ENCODE data around the gene RNF113B. TPM values are rescaled to one million over a fixed set of nuclear protein-coding genes. Genes with fewer than 3 reads are reported as not detected.

Gene RNF113B
- total and polyA plus RNA-seq, 2 of the 4 experiments (the other 2 are of a cell fraction) = not detected

GRCh38 chr13:98181111-98181815, 4.2 kb upstream of the RNF113B start:
- Histone ChIP-seq H3K4me1 (ENCODE audit: control insufficient read depth, insufficient read depth, low read length) (peaks cover 12% of the 10 kb centered on the region), H3K27ac (ENCODE audit: insufficient read depth, low read length) (0 out of 2 replicates have a peak overlapping the region, but pooled peaks have one; percentile 29), H2BK20ac (ENCODE audit: low read depth, low read length) (no peak overlapping the region), H2AFZ (replicated peaks; ENCODE audit: low read length, poor library complexity) (no peak overlapping the region), H3K9me1 (ENCODE audit: insufficient read depth, low read length) (peaks cover 14% of the 10 kb centered on the region), H2BK5ac (ENCODE audit: low read depth, low read length, poor library complexity, severe bottlenecking) (peak overlapping the region; percentile 22), H3K36me3 (ENCODE audit: control insufficient read depth, insufficient read depth, low read length) (peaks cover 13% of the 10 kb centered on the region), H3K4ac (ENCODE audit: low read depth, low read length) (peak overlapping the region; percentile 3; the same call in 1 of the 2 replicates), H2AK5ac (ENCODE audit: low read depth, low read length) (peak overlapping the region; percentile 88), H4K8ac (ENCODE audit: low read depth in 2 of 2, low read length in 2 of 2) (peak overlapping the region; percentile 1 to 17; a peak in 3 of 4 replicates), H3K18ac (ENCODE audit: low read depth, low read length) (0 out of 2 replicates have a peak overlapping the region, but pooled peaks have one; percentile 28), H4K5ac (ENCODE audit: low read depth, low read length) (no peak overlapping the region), H3K56ac (ENCODE audit: extremely low read depth, insufficient read depth, low read length) (no peak overlapping the region), H4K20me1 (ENCODE audit: insufficient read depth, low read length) (peaks cover 21% of the 10 kb centered on the region; the same call in 1 of the 2 replicates), H2BK120ac (ENCODE audit: low read depth, low read length) (no peak overlapping the region), H3K9me3 (ENCODE audit: control insufficient read depth, insufficient read depth, low read length) (no peaks in the 10 kb centered on the region), H3K4me2 (ENCODE audit: low read depth, low read length) (no peak overlapping the region), H2AK9ac (replicated peaks; ENCODE audit: low read depth, low read length, poor library complexity) (no peak overlapping the region), H3K4me3 (ENCODE audit: insufficient read depth, low read depth, low read length) (no peak overlapping the region), H3K9ac (ENCODE audit: low read depth, low read length) (no peak overlapping the region), H3K27me3 (ENCODE audit: control insufficient read depth, insufficient read depth, low read length) (no peaks in the 10 kb centered on the region), H3K23ac (ENCODE audit: low read depth, low read length) (no peak overlapping the region), H3K79me1 (ENCODE audit: low read depth in 1 of 2, low read length in 2 of 2) (peaks cover 32 to 79% of the 10 kb centered on the region in 2 experiments), H3K14ac (replicated peaks; ENCODE audit: low read depth, low read length) (no peak overlapping the region), H4K91ac (ENCODE audit: insufficient read depth, low read depth, low read length) (peak overlapping the region; percentile 1; the same call in 1 of the 2 replicates), H2BK15ac (ENCODE audit: low read depth, low read length) (no peak overlapping the region)
- dilution Hi-C loops (cut with HindIII; ENCODE audit: low sequenced_read_pairs, unreplicated experiment) = no loop called here
- TF ChIP-seq CHD1 (IDR thresholded peaks at IDR 0.05; ENCODE audit: low read depth, low read length) (no peak), CEBPB (IDR thresholded peaks at IDR 0.05; ENCODE audit: low read depth, low read length) (peak; percentile 33; the same call in 1 of the 2 replicates)
- BruUV-seq (replicated peaks) = no TSS peak
- intact Hi-C loops (cut with micrococcal nuclease) = no loop called here
- CTCF ChIA-PET = no interaction called here
- in situ Hi-C loops (cut with MboI; ENCODE audit: low sequenced_read_pairs) = no loop called here
- POLR2A ChIA-PET (ENCODE audit: unreplicated experiment) = interaction anchor here (0.9 kb wide), 1 partner anchor 9 kb away, joined by 3 read pairs; no protein-coding TSS in a partner anchor
- ATAC-seq (ENCODE audit: low read depth) = no peak
- 93% methylated on average over 5 of the region's 7 CpGs; no CpG with 5 or more reads in 1 of the 2 experiments for WGBS, 2 experiments (ENCODE audit: extremely low coverage in 2 of 2, insufficient read length in 1 of 2)
- no peak for DNase-seq
